Body of pancreas (tissue), 4 donors: Measurements from ENCODE around the gene EML4. TPM values are rescaled to one million over a fixed set of nuclear protein-coding genes. Genes with fewer than 3 reads are reported as not detected.
A peak's percentile ranks its signal among the peaks of the same experiment; 100 is the strongest.

Source experiments
- ATAC-seq: fragments of 150-250 bp; one replicate; pipeline ENCODE4 v1.9.1; 2016
- DNase-seq, 4 donors: peaks; one replicate each; pipeline ENCODE4 v3.0.0-alpha.2; 2019
- H3K27ac ChIP-seq, 4 donors: fragments of 200-600 bp; sonication (generic); 1 replicate in 3 of 4; 2 replicates in 1 of 4; pipeline versions ENCODE4 v1.5.1 to v1.6.1; 2016 to 2019; ENCODE audit warnings: mild to moderate bottlenecking in 1 of 4, mixed read lengths in 1 of 4, moderate library complexity in 1 of 4
- H3K27me3 ChIP-seq, 2 donors: fragments of 200-600 bp; sonication (generic); one replicate each; pipeline ENCODE4 v1.6.0; 2016; ENCODE audit warnings: mild to moderate bottlenecking in 1 of 2
- H3K36me3 ChIP-seq, 2 donors: fragments of 200-600 bp; sonication (generic); replicated peaks in 1 of 2; 2 replicates each; pipeline ENCODE4 v1.5.1; 2016; ENCODE audit warnings: low read depth in 2 of 2; ENCODE audit not compliant: insufficient read depth in 1 of 2
- H3K4me1 ChIP-seq: fragments of 200-600 bp; sonication (generic); one replicate; pipeline ENCODE4 v1.6.0; 2016
- H3K4me3 ChIP-seq, 2 donors: fragments of 200-600 bp; sonication (generic); 1 replicate in 1 of 2; 2 replicates in 1 of 2; pipeline ENCODE4 v1.5.1; 2016 to 2019
- H3K9me3 ChIP-seq, 3 donors: fragments of 200-600 bp; sonication (generic); 1 replicate in 2 of 3; 2 replicates in 1 of 3; pipeline ENCODE4 v1.5.1; 2016
- CTCF ChIP-seq, 7 experiments: fragments of 450-650 bp in 4 of 7; fragments of 200-600 bp in 3 of 7; sonication (generic) in 3 of 7; IDR thresholded peaks; one replicate each; pipeline ENCODE4 v1.5.1; 2016 to 2019; ENCODE audit warnings: antibody characterized with exemption in 7 of 7
- POLR2A ChIP-seq, 3 donors: fragments of 450-650 bp; IDR thresholded peaks; one replicate each; pipeline ENCODE4 v1.6.1; 2016; ENCODE audit warnings: antibody characterized with exemption in 3 of 3, mild to moderate bottlenecking in 2 of 3
- WGBS, 2 donors: methylation state at CpG; one replicate each; pipeline ENCODE4 v1.1.5; 2017; 5-methylcytosine and 5-hydroxymethylcytosine counted together
- intact Hi-C: fragments of 100-400 bp; cut with DNase I; formaldehyde crosslinking; loops from one replicate; pipeline ENCODE4 v1.15.1; 2023
- total RNA-seq, 2 donors: library from RNA; depleted of rRNA; stranded (reverse); fragments of >200 nt; gene quantifications; one replicate each; pipeline ENCODE4 v1.1.0, GENCODE V29; 2016

Gene EML4
- total RNA-seq, 2 donors from 2014 or later, result 37.4 to 39.9 TPM

GRCh38 chr2:42192652-42193566 lies 23.8 kb downstream of the EML4 start:
- no peak for TF ChIP-seq POLR2A (IDR thresholded peaks at IDR 0.05)
- no peak for TF ChIP-seq CTCF (IDR thresholded peaks at IDR 0.05)
- Histone ChIP-seq H3K27me3 (no peaks in the 10 kb centered on the region), H3K27ac (peak overlapping the region in 3 of 4 donors; percentile 16 to 75 (median 58)), H3K4me1 (peaks cover 89% of the 10 kb centered on the region), H3K9me3 (no peaks in the 10 kb centered on the region), H3K36me3 (no peaks in the 10 kb centered on the region), H3K4me3 (no peak overlapping the region)
- ATAC-seq, result no peak
- WGBS, 2 donors, result 39 to 45% methylated on average over 3 of the region's 3 CpGs
- DNase-seq, result no peak
- intact Hi-C loops, result no loop called here

- Histone ChIP-seq H3K4me1 (peaks cover 80% of the 10 kb centered on the region), H3K27me3 (no peaks in the 10 kb centered on the region), H3K36me3 (no peaks in the 10 kb centered on the region), H3K27ac (peak overlapping the region in 2 of 4 donors; percentile 52 to 75), H3K9me3 (no peaks in the 10 kb centered on the region), H3K4me3 (no peak overlapping the region)
- intact Hi-C loops, result no loop called here
- ATAC-seq (no peak), DNase-seq (no peak)
- no peak for TF ChIP-seq CTCF (IDR thresholded peaks at IDR 0.05)
- no peak for TF ChIP-seq POLR2A (IDR thresholded peaks at IDR 0.05)
Observed at GRCh38 chr2:42193722-42194187, 24.6 kb downstream of the EML4 start.

- TF ChIP-seq POLR2A (IDR thresholded peaks at IDR 0.05), result no peak
- no peak for TF ChIP-seq CTCF (IDR thresholded peaks at IDR 0.05)
- H3K36me3 ChIP-seq, result no peaks in the 10 kb centered on the region
- H3K4me1 ChIP-seq, result peaks cover 74% of the 10 kb centered on the region
- H3K9me3 ChIP-seq, result no peaks in the 10 kb centered on the region
- H3K27ac ChIP-seq, result peak overlapping the region in 3 of 4 donors; percentile 31 to 75 (median 36)
- ATAC-seq, result no peak
- intact Hi-C loops, result no loop called here
- no peak overlapping the region for H3K4me3 ChIP-seq
- no peaks in the 10 kb centered on the region for H3K27me3 ChIP-seq
- 90 to 95% methylated on average over 4 of the region's 4 CpGs for WGBS, 2 donors
- no peak for DNase-seq
Observed at GRCh38 chr2:42194428-42194827, 25.3 kb downstream of the EML4 start.

GRCh38 chr2:42195559-42195958 lies 26.4 kb downstream of the EML4 start:
- H3K36me3 ChIP-seq, result no peaks in the 10 kb centered on the region
- intact Hi-C loops, result no loop called here
- ATAC-seq, result peak; percentile 85
- H3K4me1 ChIP-seq, result peaks cover 70% of the 10 kb centered on the region
- DNase-seq, result no peak
- H3K27ac ChIP-seq, result peak overlapping the region; percentile 57 to 79 (median 76)
- TF ChIP-seq POLR2A (IDR thresholded peaks at IDR 0.05) (no peak), CTCF (IDR thresholded peaks at IDR 0.05) (no peak)
- H3K4me3 ChIP-seq, result no peak overlapping the region
- no peaks in the 10 kb centered on the region for H3K9me3 ChIP-seq
- H3K27me3 ChIP-seq, result no peaks in the 10 kb centered on the region

GRCh38 chr2:42196070-42196402 lies 26.9 kb downstream of the EML4 start:
- H3K27ac ChIP-seq, result peak overlapping the region; percentile 57 to 79 (median 76)
- no peak overlapping the region for H3K4me3 ChIP-seq
- H3K9me3 ChIP-seq, result no peaks in the 10 kb centered on the region
- DNase-seq (no peak), ATAC-seq (no peak)
- H3K36me3 ChIP-seq, result no peaks in the 10 kb centered on the region
- H3K27me3 ChIP-seq, result no peaks in the 10 kb centered on the region
- intact Hi-C loops, result no loop called here
- 60 to 69% methylated on average over 2 of the region's 2 CpGs for WGBS, 2 donors
- peaks cover 67% of the 10 kb centered on the region for H3K4me1 ChIP-seq
- TF ChIP-seq CTCF (IDR thresholded peaks at IDR 0.05), result no peak
- no peak for TF ChIP-seq POLR2A (IDR thresholded peaks at IDR 0.05)
